ENCODE measurements around the gene FLRT1. TPM values are rescaled to one million over a fixed set of nuclear protein-coding genes. Genes with fewer than 3 reads are reported as not detected.
A peak's percentile ranks its signal among the peaks of the same experiment; 100 is the strongest.

FLRT1 gene
- total RNA-seq, 1 donor from 2014 or later: not detected

- no peak for TF ChIP-seq CTCF (conservative IDR thresholded peaks at IDR 0.05; ENCODE audit: low read depth, low read length)
- no peak for DNase-seq (ENCODE audit: low read depth)
- no peak overlapping the region for H3K4me3 ChIP-seq (ENCODE audit: low read depth, low read length)
These were observed 39.2 kb upstream of the FLRT1 start for GRCh38 chr11:63996512-63996911.

- DNase-seq (ENCODE audit: low read depth): no peak
- H3K4me3 ChIP-seq (ENCODE audit: low read depth, low read length): no peak overlapping the region
- no peak for TF ChIP-seq CTCF (conservative IDR thresholded peaks at IDR 0.05; ENCODE audit: low read depth, low read length)
These were observed 38.5 kb upstream of the FLRT1 start for GRCh38 chr11:63997104-63997700.

- no peak overlapping the region for H3K4me3 ChIP-seq (ENCODE audit: low read depth, low read length)
- DNase-seq (ENCODE audit: low read depth): no peak
- no peak for TF ChIP-seq CTCF (conservative IDR thresholded peaks at IDR 0.05; ENCODE audit: low read depth, low read length)
These were observed 37.9 kb upstream of the FLRT1 start for GRCh38 chr11:63997801-63998337.

- no peak overlapping the region for H3K4me3 ChIP-seq (ENCODE audit: low read depth, low read length)
- TF ChIP-seq CTCF (conservative IDR thresholded peaks at IDR 0.05; ENCODE audit: low read depth, low read length): no peak
- no peak for DNase-seq (ENCODE audit: low read depth)
These were observed 37.0 kb upstream of the FLRT1 start for GRCh38 chr11:63998558-63999348.

- TF ChIP-seq CTCF (conservative IDR thresholded peaks at IDR 0.05; ENCODE audit: low read depth, low read length): no peak
- no peak overlapping the region for H3K4me3 ChIP-seq (ENCODE audit: low read depth, low read length)
- DNase-seq (ENCODE audit: low read depth): no peak
These were observed 36.2 kb upstream of the FLRT1 start for GRCh38 chr11:63999349-64000025.

GRCh38 chr11:64000026-64000739 is 35.5 kb upstream of the FLRT1 start:
- peak; percentile 46 for TF ChIP-seq CTCF (conservative IDR thresholded peaks at IDR 0.05; ENCODE audit: low read depth, low read length)
- peak overlapping the region; percentile 6 for H3K4me3 ChIP-seq (ENCODE audit: low read depth, low read length)
- no peak for DNase-seq (ENCODE audit: low read depth)

Measured in epithelial cell of proximal tubule (primary cell).